A549 (cell line): Measurements from ENCODE around the gene KAT2B.

Source experiments
- CBX2 ChIP-seq: fragments of 200-600 bp; sonication (generic); IDR thresholded peaks from 2 replicates; pipeline ENCODE4 v1.6.1; 2016; ENCODE audit warnings: low read depth, mild to moderate bottlenecking, borderline replicate concordance
- CHD2 ChIP-seq: fragments of 150-350 bp; IDR thresholded peaks from 2 replicates; pipeline ENCODE4 v1.6.1; 2014; ENCODE audit warnings: low read length; ENCODE audit not compliant: partially characterized antibody
- EHMT2 ChIP-seq: fragments of 200-600 bp; sonication (generic); IDR thresholded peaks from 2 replicates; pipeline ENCODE4 v1.6.1; 2016; ENCODE audit warnings: antibody characterized with exemption, low read depth, mild to moderate bottlenecking, moderate library complexity
- EP300 ChIP-seq, 2 experiments: fragments of >200 bp; sonication (Bioruptor Twin); formaldehyde crosslinking; IDR thresholded peaks; 2 replicates in 1 of 2; 3 replicates in 1 of 2; pipeline ENCODE4 v1.6.1; 2016 to 2017
- JUN ChIP-seq, 2 experiments: fragments of >200 bp; sonication (Bioruptor Twin); formaldehyde crosslinking; IDR thresholded peaks; 2 replicates in 1 of 2; 3 replicates in 1 of 2; pipeline ENCODE4 v1.6.1; 2016 to 2017
- MAX ChIP-seq: IDR thresholded peaks from 2 replicates; pipeline ENCODE4 v1.6.1; 2012
- MAZ ChIP-seq: fragments of 150-350 bp; IDR thresholded peaks from 2 replicates; pipeline ENCODE4 v1.6.1; 2014; ENCODE audit warnings: antibody characterized with exemption, low read depth, low read length, borderline replicate concordance
- POLR2A ChIP-seq: IDR thresholded peaks from 2 replicates; pipeline ENCODE4 v1.6.1; 2012; ENCODE audit warnings: mild to moderate bottlenecking, low read length
- POLR2AphosphoS2 ChIP-seq: conservative IDR thresholded peaks from 2 replicates; pipeline ENCODE4 v1.6.1; 2012; ENCODE audit warnings: low read length, improper control_type of control experiment, inconsistent platforms
- RAD21 ChIP-seq, 2 experiments: fragments of >200 bp in 1 of 2; sonication (Bioruptor Twin) in 1 of 2; formaldehyde crosslinking in 1 of 2; IDR thresholded peaks in 1 of 2; conservative IDR thresholded peaks in 1 of 2; 2 replicates in 1 of 2; 3 replicates in 1 of 2; pipeline ENCODE4 v1.6.1; 2012 to 2018; ENCODE audit warnings: inconsistent platforms in 1 of 2
- RFX5 ChIP-seq: fragments of 450-650 bp; IDR thresholded peaks from 2 replicates; pipeline ENCODE4 v1.7.1; 2014; ENCODE audit warnings: antibody characterized with exemption, mild to moderate bottlenecking, moderate library complexity
- SREBF2 ChIP-seq: fragments of 450-650 bp; IDR thresholded peaks from 2 replicates; pipeline ENCODE4 v1.6.1; 2014; ENCODE audit warnings: mild to moderate bottlenecking, moderate library complexity
- TF ChIP-seq, protein P1 (sequence below): fragments of >200 bp; sonication (Bioruptor Twin); formaldehyde crosslinking; IDR thresholded peaks from 3 replicates; pipeline ENCODE4 v1.5.1; 2016
- TF ChIP-seq, protein P2 (sequence below): fragments of >200 bp; sonication (Bioruptor Twin); formaldehyde crosslinking; IDR thresholded peaks from 2 replicates; pipeline ENCODE4 v1.6.1; 2016

DNA sequence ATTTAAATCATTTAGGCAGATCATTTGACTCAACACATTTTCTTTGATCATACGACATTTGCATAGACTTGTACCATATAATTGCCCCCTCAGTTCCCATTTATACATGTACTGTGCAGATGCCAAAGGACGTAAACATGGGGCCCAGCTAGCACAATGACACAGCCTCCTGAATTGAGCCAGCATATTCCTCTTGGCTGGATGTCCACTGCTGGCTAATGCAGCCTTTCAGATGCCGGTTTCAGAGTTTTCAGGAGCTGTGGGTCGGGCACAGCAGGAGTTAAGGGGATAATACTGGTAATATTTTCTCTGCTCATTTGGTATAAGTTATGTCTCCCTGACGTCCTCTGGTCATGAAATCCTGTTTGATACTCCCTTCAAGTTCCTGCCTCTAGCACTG lies 39.4 kb downstream of the KAT2B start:
- TF ChIP-seq, protein P1, sequence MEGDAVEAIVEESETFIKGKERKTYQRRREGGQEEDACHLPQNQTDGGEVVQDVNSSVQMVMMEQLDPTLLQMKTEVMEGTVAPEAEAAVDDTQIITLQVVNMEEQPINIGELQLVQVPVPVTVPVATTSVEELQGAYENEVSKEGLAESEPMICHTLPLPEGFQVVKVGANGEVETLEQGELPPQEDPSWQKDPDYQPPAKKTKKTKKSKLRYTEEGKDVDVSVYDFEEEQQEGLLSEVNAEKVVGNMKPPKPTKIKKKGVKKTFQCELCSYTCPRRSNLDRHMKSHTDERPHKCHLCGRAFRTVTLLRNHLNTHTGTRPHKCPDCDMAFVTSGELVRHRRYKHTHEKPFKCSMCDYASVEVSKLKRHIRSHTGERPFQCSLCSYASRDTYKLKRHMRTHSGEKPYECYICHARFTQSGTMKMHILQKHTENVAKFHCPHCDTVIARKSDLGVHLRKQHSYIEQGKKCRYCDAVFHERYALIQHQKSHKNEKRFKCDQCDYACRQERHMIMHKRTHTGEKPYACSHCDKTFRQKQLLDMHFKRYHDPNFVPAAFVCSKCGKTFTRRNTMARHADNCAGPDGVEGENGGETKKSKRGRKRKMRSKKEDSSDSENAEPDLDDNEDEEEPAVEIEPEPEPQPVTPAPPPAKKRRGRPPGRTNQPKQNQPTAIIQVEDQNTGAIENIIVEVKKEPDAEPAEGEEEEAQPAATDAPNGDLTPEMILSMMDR = no peak
- TF ChIP-seq JUN (IDR thresholded peaks at IDR 0.05) (no peak), MAX (no peak), POLR2A (no peak), EP300 (IDR thresholded peaks at IDR 0.05) (no peak), CHD2 (no peak), MAZ (no peak), POLR2AphosphoS2 (no peak), RAD21 (conservative IDR thresholded peaks at IDR 0.05 in 1 of 2, IDR thresholded peaks at IDR 0.05 in 1 of 2) (no peak), RFX5 (no peak), EHMT2 (no peak), SREBF2 (no peak), CBX2 (no peak)
- TF ChIP-seq, protein P2, sequence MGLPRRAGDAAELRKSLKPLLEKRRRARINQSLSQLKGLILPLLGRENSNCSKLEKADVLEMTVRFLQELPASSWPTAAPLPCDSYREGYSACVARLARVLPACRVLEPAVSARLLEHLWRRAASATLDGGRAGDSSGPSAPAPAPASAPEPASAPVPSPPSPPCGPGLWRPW = no peak
